H1 (cell line): ENCODE results near the gene PRKAR1B. TPM values are rescaled to one million over a fixed set of nuclear protein-coding genes. Genes with fewer than 3 reads are reported as not detected.

ENCODE experiments used
- ASH2L ChIP-seq: fragments of 200-600, 300-600 bp; sonication (generic); IDR thresholded peaks from one replicate; pipeline ENCODE4 v1.7.1; 2017; ENCODE audit warnings: low read length
- ATF2 ChIP-seq: IDR thresholded peaks from 2 replicates; pipeline ENCODE4 v1.6.1; 2012; ENCODE audit warnings: low read length, inconsistent platforms
- EZH2 ChIP-seq: fragments of 200-600 bp; sonication (generic); IDR thresholded peaks from 2 replicates; pipeline ENCODE4 v1.7.1; 2012; ENCODE audit warnings: low read depth, mild to moderate bottlenecking, moderate library complexity, low read length, inconsistent platforms; ENCODE audit not compliant: severe bottlenecking
- TAF1 ChIP-seq: IDR thresholded peaks from 2 replicates; pipeline ENCODE4 v1.6.1; 2011; ENCODE audit warnings: mild to moderate bottlenecking, low read depth, low read length
- TAF7 ChIP-seq: optimal IDR thresholded peaks from 2 replicates; pipeline ENCODE3; 2011; ENCODE audit warnings: low read depth, mild to moderate bottlenecking, inconsistent platforms, low read length, moderate library complexity, borderline replicate concordance
- TEAD4 ChIP-seq: IDR thresholded peaks from 2 replicates; pipeline ENCODE4 v1.6.1; 2012; ENCODE audit warnings: low read depth, low read length, inconsistent platforms, mixed read lengths
- polyA plus RNA-seq, 7 experiments: library from polyadenylated mRNA; depleted of rRNA in 3 of 7; stranded (reverse) in 5 of 7; unstranded in 2 of 7; fragments of >200 nt in 5 of 7; fragments of 200-250 nt in 2 of 7; gene quantifications; 1 replicate in 5 of 7; 2 replicates in 1 of 7; 4 replicates in 1 of 7; pipeline versions ENCODE4 v1.2.1 to v1.2.3, GENCODE V29; 2011 to 2013; ENCODE audit warnings: missing spikeins in 2 of 7, mixed read lengths in 2 of 7
- total RNA-seq: library from RNA; stranded (reverse); fragmentation: NEBNext Ultra II Directional; extraction: Animal tissue kit (Norgen Biotek cat#: 25700); gene quantifications from 2 replicates; pipeline ENCODE4 v1.2.1, GENCODE V29; 2021

PRKAR1B gene
- total and polyA plus RNA-seq, 2 of the 8 experiments (the other 6 are each of a cell fraction or from before 2014, with no cell fraction given), result 12.3 to 55.7 TPM

GRCh38 chr7:560966-561630, 166.0 kb downstream of the PRKAR1B start (continued):
- TF ChIP-seq ATF2, result no peak
- no peak for TF ChIP-seq EZH2
- no peak for TF ChIP-seq TEAD4
- no peak for TF ChIP-seq TAF1
- TF ChIP-seq ASH2L, result no peak
- TF ChIP-seq TAF7, result no peak
